ENCODE data around the gene KIF17. TPM values are rescaled to one million over a fixed set of nuclear protein-coding genes. Genes with fewer than 3 reads are reported as not detected.
"Not testable (repeated sequence)": the region's sequence is repeated elsewhere in the genome, so short reads cannot be mapped to it uniquely, and the experiment has no call there.

The KIF17 gene
- total RNA-seq, 4 donors from 2014 or later, result 0.80 to 10.3 (median 2.2) TPM

DNA sequence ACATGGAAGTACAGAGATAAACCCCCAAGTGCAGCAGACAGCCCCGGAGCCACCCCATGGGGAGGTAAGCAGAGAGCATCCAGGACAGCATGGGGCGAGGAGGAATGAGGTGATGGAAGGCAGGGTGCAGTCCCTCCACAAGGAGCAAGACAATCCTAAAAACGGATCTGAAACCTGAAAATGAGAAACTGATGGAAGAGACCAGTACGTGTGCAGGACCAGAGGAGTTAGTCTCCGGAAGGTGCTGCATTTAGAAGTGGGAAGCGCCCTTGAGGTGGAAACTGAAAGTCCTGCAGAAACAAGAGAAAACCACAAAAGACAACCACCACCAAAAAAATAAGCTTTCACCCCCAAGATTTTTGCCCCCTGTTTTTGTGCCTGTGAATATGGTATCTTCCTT is 39.2 kb downstream of the KIF17 start:
- no peak for TF ChIP-seq POLR2A (IDR thresholded peaks at IDR 0.05)
- TF ChIP-seq, protein P1, sequence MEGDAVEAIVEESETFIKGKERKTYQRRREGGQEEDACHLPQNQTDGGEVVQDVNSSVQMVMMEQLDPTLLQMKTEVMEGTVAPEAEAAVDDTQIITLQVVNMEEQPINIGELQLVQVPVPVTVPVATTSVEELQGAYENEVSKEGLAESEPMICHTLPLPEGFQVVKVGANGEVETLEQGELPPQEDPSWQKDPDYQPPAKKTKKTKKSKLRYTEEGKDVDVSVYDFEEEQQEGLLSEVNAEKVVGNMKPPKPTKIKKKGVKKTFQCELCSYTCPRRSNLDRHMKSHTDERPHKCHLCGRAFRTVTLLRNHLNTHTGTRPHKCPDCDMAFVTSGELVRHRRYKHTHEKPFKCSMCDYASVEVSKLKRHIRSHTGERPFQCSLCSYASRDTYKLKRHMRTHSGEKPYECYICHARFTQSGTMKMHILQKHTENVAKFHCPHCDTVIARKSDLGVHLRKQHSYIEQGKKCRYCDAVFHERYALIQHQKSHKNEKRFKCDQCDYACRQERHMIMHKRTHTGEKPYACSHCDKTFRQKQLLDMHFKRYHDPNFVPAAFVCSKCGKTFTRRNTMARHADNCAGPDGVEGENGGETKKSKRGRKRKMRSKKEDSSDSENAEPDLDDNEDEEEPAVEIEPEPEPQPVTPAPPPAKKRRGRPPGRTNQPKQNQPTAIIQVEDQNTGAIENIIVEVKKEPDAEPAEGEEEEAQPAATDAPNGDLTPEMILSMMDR (IDR thresholded peaks at IDR 0.05), result no peak
- H3K36me3 ChIP-seq, result no peaks in the 10 kb centered on the region
- no peaks in the 10 kb centered on the region for H3K9me3 ChIP-seq
- H3K4me3 ChIP-seq, result no peak overlapping the region
- H3K27me3 ChIP-seq, result no peaks in the 10 kb centered on the region
- peak in 2 of 3 donors; percentile 4 to 50 for DNase-seq
- peaks cover 0 to 5% (median 2%) of the 10 kb centered on the region in 4 donors for H3K4me1 ChIP-seq
- H3K27ac ChIP-seq, result no peak overlapping the region

DNA sequence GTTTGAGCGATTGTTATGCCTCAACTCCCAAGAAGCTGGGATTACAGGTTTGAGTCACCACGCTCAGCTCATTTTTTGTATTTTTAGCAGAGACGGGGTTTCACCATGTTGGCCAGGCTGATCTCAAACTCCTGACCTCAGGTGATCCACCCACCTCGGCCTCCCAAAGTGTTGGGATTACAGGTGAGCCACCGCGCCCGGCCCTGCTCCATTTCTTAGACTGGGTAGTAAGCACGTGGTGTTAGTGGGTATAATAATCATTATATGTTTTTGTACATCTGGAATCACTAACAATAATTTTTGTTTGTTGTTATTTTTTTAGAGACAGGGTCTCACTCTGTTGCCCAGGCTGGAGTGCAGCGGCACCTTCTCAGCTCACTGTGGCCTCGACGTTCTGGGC is 44.2 kb downstream of the KIF17 start:
- H3K9me3 ChIP-seq, H3K27me3 ChIP-seq, H3K4me3 ChIP-seq, DNase-seq, H3K4me1 ChIP-seq, H3K36me3 ChIP-seq, H3K27ac ChIP-seq: not testable (repeated sequence)

DNA sequence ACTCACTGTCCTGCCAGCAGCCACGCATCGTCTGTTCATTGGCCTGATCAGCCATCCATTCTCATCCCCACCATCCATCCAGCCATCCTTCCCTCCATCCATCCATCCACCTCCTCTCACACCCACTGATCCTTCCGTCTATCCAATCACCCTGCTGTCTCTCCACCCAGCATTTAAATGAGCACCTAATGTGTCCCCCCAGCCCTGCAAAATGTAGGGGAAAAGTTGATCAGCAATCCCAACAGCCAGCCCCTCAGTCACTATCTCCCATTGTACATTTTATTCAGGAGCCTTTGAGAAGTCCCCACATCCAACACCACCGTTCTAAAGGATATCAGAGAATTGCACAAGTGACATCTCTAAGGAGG is 45.6 kb downstream of the KIF17 start:
- Histone ChIP-seq H3K27me3 (no peaks in the 10 kb centered on the region), H3K4me3 (no peak overlapping the region), H3K36me3 (no peaks in the 10 kb centered on the region), H3K4me1 (no peaks in the 10 kb centered on the region), H3K9me3 (no peaks in the 10 kb centered on the region), H3K27ac (no peak overlapping the region)
- TF ChIP-seq, protein P1 (IDR thresholded peaks at IDR 0.05), result no peak
- TF ChIP-seq POLR2A (IDR thresholded peaks at IDR 0.05), result no peak
- DNase-seq, result no peak

DNA sequence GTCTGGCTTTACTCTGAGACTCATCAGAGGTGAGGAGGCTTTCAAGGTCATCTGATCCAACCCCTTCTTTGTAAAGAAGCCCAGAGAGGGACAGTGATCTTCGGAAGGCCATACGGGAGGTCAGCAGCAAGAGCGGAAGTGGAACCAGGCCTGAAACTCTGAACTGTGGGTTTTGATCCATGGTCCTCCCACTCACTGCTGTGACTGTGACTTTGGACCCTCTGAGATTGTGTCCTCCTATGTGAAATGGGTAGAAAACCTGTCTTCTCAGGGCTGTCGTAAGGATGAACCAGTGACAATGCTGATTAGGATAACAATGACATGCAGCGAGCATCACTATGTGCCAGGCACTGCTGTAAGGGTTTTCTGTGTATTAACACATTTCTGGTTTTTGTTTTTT is 46.9 kb downstream of the KIF17 start:
- H3K27me3 ChIP-seq, result no peaks in the 10 kb centered on the region

DNA sequence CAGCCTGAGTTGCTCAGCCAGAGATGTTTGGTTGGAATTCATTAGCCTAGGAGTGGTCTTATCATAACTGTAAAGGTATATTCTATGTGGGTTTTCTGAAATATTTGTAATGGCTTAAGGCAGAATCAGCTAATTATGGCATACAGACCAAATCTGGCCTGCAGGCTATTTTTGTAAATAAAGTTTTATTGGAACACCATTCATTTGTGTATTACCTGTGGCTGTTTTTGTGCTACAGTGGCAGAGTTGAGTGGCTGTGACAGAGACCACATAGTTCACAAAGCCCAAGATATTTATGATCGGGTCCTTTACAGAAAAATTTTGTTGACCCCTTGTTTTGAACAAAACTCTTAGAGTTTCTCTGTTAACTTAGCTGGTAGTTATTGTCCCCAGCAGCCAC is 49.2 kb downstream of the KIF17 start:
- Histone ChIP-seq H3K9me3 (no peaks in the 10 kb centered on the region), H3K4me1 (no peaks in the 10 kb centered on the region), H3K27ac (no peak overlapping the region), H3K4me3 (no peak overlapping the region), H3K27me3 (no peaks in the 10 kb centered on the region), H3K36me3 (no peaks in the 10 kb centered on the region)
- DNase-seq, result peak in 1 of 3 donors; percentile 8
- TF ChIP-seq, protein P1 (IDR thresholded peaks at IDR 0.05), result no peak
- TF ChIP-seq POLR2A (IDR thresholded peaks at IDR 0.05), result no peak

More for the DNA sequence above, 46.9 kb downstream of the KIF17 start:
- no peak for DNase-seq
- Histone ChIP-seq H3K9me3 (no peaks in the 10 kb centered on the region), H3K27ac (no peak overlapping the region), H3K4me1 (no peaks in the 10 kb centered on the region), H3K36me3 (no peaks in the 10 kb centered on the region), H3K4me3 (no peak overlapping the region)
- TF ChIP-seq, protein P1 (IDR thresholded peaks at IDR 0.05), result no peak
- TF ChIP-seq POLR2A (IDR thresholded peaks at IDR 0.05), result no peak

DNA sequence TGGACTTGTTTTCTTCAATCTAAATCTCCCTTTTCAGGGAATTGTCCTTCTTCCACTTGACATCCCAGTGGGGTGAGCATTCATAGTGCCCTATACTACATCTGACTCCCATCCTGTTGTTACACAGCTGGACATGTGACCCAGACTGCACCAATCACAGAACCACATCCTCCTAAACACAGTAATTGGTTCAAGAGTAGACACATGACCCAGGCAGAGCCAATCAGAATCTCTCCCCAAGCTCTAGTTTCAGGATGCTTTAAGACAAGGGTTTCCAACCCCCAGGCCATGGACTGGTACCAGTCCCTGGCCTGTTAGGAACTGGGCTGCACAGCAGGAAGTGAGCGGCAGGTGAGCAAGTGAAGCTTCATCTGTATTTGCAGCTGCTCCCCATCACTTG is 51.0 kb downstream of the KIF17 start:
- Histone ChIP-seq H3K27ac (no peak overlapping the region), H3K36me3 (no peaks in the 10 kb centered on the region), H3K27me3 (no peaks in the 10 kb centered on the region), H3K4me3 (no peak overlapping the region), H3K9me3 (no peaks in the 10 kb centered on the region), H3K4me1 (peaks cover 0 to 4% (median 0%) of the 10 kb centered on the region in 4 donors)
- DNase-seq, result no peak
- no peak for TF ChIP-seq POLR2A (IDR thresholded peaks at IDR 0.05)
- TF ChIP-seq, protein P1 (IDR thresholded peaks at IDR 0.05), result no peak

All from Peyer's patch (tissue), 4 donors.